ENCODE results near the gene FZD10.

Gene FZD10

GRCh38 chr12:130118181-130118580 lies 44.1 kb upstream of the FZD10 start:
- intact Hi-C loops (cut with DNase I; ENCODE audit: low total_unique reads), result no loop called here
- no peaks in the 10 kb centered on the region for H3K36me3 ChIP-seq
- DNase-seq, result no peak
- peaks cover 0 to 16% (median 0%) of the 10 kb centered on the region in 4 donors for H3K4me1 ChIP-seq
- H3K9me3 ChIP-seq, result no peaks in the 10 kb centered on the region
- no peak for TF ChIP-seq CTCF (IDR thresholded peaks at IDR 0.05)
- H3K27ac ChIP-seq, result no peak overlapping the region
- H3K27me3 ChIP-seq, result peaks cover 0 to 6% of the 10 kb centered on the region in 2 donors
- no peak overlapping the region for H3K4me3 ChIP-seq

GRCh38 chr12:130119241-130119861 lies 42.9 kb upstream of the FZD10 start:
- no peaks in the 10 kb centered on the region for H3K36me3 ChIP-seq
- H3K4me3 ChIP-seq, result no peak overlapping the region
- intact Hi-C loops (cut with DNase I; ENCODE audit: low total_unique reads), result no loop called here
- no peak for TF ChIP-seq CTCF (IDR thresholded peaks at IDR 0.05)
- H3K27ac ChIP-seq, result no peak overlapping the region
- H3K27me3 ChIP-seq, result no peaks in the 10 kb centered on the region
- no peak for DNase-seq
- H3K4me1 ChIP-seq, result peaks cover 0 to 16% (median 0%) of the 10 kb centered on the region in 4 donors
- no peaks in the 10 kb centered on the region for H3K9me3 ChIP-seq

- Histone ChIP-seq H3K27me3 (no peaks in the 10 kb centered on the region), H3K9me3 (no peaks in the 10 kb centered on the region), H3K4me3 (no peak overlapping the region), H3K27ac (peak overlapping the region in 1 of 2 donors; percentile 41), H3K4me1 (peaks cover 0 to 16% (median 0%) of the 10 kb centered on the region in 4 donors), H3K36me3 (no peaks in the 10 kb centered on the region)
- intact Hi-C loops (cut with DNase I; ENCODE audit: low total_unique reads), result no loop called here
- no peak for TF ChIP-seq CTCF (IDR thresholded peaks at IDR 0.05)
- DNase-seq, result no peak
These were observed 42.1 kb upstream of the FZD10 start for GRCh38 chr12:130120012-130120805.

- intact Hi-C loops (cut with DNase I; ENCODE audit: low total_unique reads), result no loop called here
- peak overlapping the region in 1 of 2 donors; percentile 41 for H3K27ac ChIP-seq
- no peak for TF ChIP-seq CTCF (IDR thresholded peaks at IDR 0.05)
- H3K9me3 ChIP-seq, result no peaks in the 10 kb centered on the region
- no peak for DNase-seq
- H3K4me1 ChIP-seq, result peaks cover 0 to 23% (median 3%) of the 10 kb centered on the region in 4 donors
- H3K4me3 ChIP-seq, result no peak overlapping the region
- H3K27me3 ChIP-seq, result no peaks in the 10 kb centered on the region
- H3K36me3 ChIP-seq, result no peaks in the 10 kb centered on the region
These were observed 40.9 kb upstream of the FZD10 start for GRCh38 chr12:130121226-130122000.

GRCh38 chr12:130122356-130122755 lies 39.9 kb upstream of the FZD10 start:
- no peaks in the 10 kb centered on the region for H3K36me3 ChIP-seq
- peak overlapping the region in 1 of 2 donors; percentile 41 for H3K27ac ChIP-seq
- DNase-seq, result peak in 1 of 2 donors; percentile 46
- H3K9me3 ChIP-seq, result no peaks in the 10 kb centered on the region
- no peaks in the 10 kb centered on the region for H3K27me3 ChIP-seq
- intact Hi-C loops (cut with DNase I; ENCODE audit: low total_unique reads), result no loop called here
- no peak overlapping the region for H3K4me3 ChIP-seq
- TF ChIP-seq CTCF (IDR thresholded peaks at IDR 0.05), result no peak
- H3K4me1 ChIP-seq, result peaks cover 0 to 33% (median 6%) of the 10 kb centered on the region in 4 donors

All from tibial artery (tissue), 4 donors.